GM18505 (cell line): ENCODE measurements around the gene WWP2.

Source experiments
- ATAC-seq: cut with Tn5 transposase; IDR thresholded peaks from one replicate; pipeline ENCODE4 v1.9.1; 2021; ENCODE audit not compliant: unreplicated experiment
- POLR2A ChIP-seq: IDR thresholded peaks from 4 replicates; pipeline ENCODE4 v1.6.1; 2011; ENCODE audit warnings: borderline replicate concordance; ENCODE audit not compliant: insufficient read depth, insufficient read length; ENCODE audit errors: extremely low read depth

The WWP2 gene

DNA sequence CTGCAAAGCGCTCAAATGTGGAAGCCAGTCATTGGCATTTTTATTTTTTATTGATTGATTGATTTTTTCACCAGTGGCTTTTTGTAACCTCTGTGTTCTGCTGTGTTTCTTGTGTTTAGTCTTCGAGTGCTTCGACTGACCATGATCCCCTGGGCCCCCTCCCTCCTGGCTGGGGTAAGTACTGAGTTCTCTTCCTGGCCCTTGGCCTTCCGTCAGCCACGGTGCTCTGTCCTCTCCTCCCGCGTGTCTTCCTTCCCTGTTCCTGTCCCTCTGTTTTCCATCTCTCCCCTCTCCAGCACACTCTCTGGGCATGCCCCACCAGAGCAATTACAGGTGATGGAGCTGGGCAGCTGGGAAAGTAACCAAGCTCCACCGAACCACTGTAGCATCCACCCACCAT is 163.2 kb downstream of the WWP2 start:
- no peak for ATAC-seq
- TF ChIP-seq POLR2A, result no peak

DNA sequence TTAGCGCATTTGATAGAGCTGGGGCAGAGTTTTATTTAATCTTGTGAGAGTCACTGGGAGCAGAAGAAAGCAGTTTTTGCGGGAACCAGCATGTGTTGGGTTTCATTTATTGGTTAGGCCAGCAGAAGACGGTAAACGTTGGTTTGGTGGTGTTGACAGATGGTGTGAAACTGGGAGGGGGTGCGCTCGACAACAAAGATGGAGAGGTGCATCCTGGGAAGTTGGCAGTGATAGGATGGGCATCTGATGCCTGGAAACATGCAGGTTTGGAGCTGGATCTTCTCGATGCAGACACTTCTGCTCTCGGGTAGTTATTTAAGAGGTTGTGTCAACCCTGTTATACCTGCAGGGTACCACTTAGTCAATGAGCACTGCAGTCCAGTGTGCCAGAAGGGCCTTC is 164.1 kb downstream of the WWP2 start:
- no peak for ATAC-seq
- TF ChIP-seq POLR2A, result no peak

DNA sequence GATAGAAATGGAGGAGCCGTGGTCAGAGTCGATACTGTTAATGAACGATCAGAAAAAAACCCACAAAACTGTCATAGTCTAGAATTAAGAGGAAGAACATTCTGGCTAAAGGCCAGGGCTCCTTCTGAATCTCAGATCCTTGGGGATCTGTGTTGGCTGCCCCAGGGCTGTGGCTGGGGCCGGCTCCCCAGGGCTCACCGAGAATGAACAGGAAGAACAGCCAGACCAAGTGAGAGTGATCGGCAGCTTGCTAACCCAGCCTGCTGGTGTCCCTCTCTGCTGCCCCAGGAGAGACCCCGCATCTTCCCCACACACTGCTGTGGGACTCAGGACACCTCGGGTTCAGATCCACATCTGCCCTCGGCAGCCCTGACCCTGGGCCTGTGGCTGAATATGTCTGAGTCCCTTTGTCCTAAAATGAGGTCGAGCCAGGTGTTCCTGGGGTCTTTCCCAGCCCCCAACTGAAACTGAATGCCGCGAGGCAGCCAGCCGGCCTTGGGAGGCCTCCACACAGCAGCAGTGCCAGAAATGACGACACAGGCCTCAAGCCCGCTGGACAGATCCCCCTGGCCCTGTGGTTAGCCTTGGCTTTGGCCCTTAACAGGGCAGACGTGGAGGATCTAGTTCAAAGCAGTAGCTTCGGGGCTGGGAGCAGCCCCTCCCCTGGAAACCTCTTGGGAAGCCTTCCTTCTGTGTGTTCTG is 165.1 kb downstream of the WWP2 start:
- no peak for ATAC-seq
- TF ChIP-seq POLR2A, result no peak

DNA sequence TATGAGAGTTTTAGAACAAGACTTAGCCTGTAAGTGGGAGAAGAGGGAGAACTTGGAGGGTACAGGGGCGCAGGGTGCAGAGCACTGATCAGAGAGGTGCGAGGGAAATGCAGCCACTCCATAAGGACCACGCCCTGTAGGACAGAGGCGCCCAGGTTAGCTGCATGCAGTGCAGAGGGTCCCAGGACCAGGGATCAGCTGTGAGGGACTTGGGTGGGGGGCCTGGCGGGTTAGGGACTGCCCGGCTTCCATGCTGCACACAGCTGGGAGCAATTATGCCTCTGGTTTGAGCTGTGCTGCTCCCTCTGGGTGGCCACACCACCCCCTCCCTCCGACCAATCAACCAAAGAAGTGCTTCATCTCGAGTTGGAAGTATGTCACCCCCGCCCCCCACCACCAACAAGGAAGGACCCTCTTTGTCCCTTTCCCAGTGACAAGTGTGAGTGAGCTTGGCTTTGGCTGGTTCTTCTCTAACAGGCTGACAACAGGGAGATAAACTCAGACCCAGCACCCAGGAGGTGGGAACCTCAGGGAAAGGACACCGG is 166.8 kb downstream of the WWP2 start:
- TF ChIP-seq POLR2A, result no peak
- ATAC-seq, result no peak

DNA sequence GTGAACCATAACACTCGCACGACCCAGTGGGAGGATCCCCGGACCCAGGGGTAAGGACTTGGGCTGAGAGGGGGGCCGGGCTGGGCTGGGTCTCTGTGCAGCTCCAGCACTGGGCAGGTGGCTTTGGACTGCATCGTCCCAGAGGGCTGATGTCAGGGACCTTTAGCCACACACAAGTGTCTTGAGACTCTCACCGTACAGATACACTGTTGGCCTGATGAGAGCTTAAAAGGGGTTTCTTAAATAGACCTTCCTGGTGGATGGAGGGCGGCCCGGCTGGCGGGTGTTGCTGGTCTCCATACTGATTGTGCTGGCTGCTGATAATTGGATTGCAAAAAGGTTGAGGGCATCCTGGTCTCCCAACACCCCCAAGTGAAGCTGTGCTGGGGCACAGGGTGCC is 167.3 kb downstream of the WWP2 start:
- no peak for ATAC-seq
- TF ChIP-seq POLR2A, result no peak

DNA sequence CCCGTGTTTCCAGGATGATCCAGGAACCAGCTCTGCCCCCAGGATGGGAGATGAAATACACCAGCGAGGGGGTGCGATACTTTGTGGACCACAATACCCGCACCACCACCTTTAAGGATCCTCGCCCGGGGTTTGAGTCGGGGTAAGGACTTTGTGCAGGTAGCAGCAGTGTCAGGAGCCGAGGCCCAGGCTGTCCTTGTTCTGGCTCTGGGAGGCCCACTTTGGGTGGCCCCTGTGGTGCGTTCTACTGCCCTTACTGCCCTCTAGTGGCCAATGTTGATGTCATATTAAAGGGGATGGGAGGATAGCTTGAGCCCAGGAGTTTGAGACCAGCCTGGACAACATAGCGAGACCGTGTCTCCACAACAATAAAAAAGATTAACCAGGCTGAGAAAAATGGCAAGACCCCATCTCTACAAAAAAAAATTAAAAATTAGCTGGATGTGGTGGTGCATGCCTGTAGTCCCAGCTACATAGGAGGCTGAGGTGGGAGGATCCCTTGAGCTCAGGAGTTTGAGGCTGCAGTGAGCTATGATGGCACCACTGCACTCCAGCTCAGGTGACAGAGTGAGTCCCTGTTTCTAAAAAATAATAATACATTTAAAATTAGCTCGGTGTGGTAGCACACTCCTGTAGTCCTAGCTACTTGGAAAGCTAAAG is 168.1 kb downstream of the WWP2 start:
- ATAC-seq, result no peak
- TF ChIP-seq POLR2A, result no peak

DNA sequence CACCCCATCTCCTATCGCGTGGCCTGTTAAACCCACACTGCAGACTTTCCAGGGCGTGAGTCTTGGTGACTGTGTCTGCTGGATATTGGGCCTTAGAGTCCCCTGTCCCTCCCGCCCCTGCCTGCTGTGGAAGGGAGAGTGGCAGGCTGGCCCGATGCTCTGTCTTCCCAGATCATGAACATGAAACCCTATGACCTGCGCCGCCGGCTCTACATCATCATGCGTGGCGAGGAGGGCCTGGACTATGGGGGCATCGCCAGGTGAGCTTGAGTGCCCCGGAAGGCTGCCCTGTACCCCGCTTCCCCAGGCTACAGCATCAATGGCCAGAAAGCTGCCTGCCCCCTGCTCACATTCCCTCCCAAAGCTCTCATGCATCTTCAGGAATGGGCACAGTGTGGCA is 169.5 kb downstream of the WWP2 start:
- no peak for TF ChIP-seq POLR2A
- ATAC-seq, result no peak

DNA sequence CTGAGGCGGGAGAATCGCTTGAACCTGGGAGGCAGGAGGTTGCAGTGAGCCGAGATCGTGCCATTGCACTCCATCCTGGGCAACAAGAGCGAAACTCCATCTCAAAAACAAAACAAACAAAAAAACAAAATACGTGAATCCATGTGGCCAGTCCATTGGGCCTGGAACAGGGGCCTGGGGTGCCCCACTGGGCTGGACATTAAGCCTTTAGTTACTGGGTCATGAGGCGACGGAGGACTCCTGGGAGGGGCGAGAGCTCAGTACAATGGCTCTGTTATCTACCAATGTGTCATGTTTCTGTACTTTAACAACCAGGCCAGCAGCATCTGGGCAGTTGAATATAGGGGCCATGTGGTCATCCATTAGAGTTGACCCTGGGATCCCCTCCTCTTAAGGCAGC is 170.1 kb downstream of the WWP2 start:
- TF ChIP-seq POLR2A, result no peak
- ATAC-seq, result no peak

DNA sequence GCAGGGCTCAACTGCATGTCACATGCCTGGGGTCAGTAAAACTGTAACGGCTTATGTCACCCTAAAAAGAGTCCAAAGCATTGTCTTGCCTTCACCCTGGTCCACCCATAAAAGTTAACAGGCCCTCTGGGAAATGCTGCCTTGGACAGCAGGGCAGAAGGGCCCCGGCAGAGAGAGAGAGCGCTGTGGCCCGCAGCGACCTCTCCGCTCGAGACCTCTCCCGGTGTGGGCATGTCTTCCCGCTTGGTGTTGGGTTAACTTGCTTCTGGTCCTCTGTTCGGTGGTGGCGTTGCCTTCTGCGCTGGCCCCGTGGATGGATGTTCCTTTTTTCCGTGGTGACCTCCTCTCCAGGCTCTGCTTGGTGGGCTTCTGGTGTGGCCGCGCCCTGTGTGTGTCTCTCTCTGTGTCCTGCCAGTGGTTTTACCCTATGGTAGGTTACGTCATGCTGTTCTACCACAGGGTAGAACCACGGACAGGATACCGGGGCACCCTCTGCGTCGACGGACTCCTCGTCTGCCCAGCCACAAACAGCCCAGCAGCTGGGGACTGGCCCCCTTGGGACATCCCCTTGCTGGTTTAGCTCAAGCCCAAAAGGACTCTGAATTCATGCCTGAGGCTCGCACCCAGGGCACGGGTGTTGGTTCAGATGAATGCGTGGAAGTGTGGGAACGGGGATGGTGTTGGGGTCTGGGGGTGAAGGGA is 170.7 kb downstream of the WWP2 start:
- no peak for TF ChIP-seq POLR2A
- ATAC-seq, result no peak

DNA sequence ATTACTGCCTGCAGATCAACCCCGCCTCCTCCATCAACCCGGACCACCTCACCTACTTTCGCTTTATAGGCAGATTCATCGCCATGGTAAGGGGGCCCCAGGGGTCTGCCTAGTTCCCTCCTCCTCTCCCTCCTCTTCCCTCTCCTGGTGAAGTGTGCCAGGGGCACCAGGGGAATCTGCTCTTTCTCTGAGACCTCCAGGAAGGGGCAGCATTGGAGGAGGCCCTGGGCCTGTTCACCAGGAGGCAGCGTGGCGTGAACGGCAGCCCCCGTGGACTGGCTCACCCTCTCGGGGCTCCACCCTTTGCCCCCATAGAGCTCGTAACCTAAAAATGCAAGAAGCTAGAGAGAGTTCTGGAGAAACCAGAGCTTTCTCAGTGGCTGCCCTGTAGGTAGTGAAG is 171.9 kb downstream of the WWP2 start:
- TF ChIP-seq POLR2A, result no peak
- ATAC-seq, result no peak

DNA sequence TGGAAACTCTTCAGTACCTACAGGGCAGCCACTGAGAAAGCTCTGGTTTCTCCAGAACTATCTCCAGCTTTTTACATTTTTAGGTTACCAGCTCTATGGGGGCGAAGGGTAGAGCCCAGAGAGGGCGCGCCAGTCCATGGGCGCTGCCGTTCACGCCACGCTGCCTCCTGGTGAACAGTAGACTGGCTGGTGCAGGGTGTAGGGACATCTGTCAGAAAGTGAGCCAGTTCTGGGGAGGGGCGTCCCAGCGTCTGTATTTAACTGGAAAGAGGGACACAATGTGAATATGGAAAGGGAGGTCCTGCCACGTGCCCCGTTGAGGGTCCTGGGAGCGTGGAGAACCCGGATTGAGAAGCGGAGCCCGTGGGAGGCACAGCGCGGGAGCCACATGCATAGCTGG is 172.6 kb downstream of the WWP2 start:
- no peak for ATAC-seq
- TF ChIP-seq POLR2A, result no peak

DNA sequence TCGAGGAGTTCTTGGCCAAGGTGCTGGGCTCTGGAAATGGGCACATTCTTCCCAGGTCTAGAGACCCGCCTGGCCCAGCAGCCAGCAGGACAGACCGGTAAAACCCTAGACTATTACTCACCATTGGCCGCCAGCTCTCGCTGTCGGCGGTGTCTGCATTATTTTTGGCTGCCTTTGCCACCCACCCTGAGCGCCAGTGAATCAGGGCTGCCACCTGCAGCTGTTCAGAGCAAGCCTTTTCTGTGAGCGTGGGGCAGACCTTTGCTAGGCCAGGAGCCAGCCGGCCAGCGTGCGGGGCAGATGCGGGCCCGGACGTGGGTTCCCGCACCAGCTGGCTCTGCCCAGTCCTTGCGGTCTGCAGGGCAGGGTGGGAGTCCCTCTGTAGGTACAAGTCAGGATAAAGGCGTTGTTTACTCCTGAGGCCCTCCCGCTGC is 173.2 kb downstream of the WWP2 start:
- ATAC-seq, result no peak
- TF ChIP-seq POLR2A, result no peak

DNA sequence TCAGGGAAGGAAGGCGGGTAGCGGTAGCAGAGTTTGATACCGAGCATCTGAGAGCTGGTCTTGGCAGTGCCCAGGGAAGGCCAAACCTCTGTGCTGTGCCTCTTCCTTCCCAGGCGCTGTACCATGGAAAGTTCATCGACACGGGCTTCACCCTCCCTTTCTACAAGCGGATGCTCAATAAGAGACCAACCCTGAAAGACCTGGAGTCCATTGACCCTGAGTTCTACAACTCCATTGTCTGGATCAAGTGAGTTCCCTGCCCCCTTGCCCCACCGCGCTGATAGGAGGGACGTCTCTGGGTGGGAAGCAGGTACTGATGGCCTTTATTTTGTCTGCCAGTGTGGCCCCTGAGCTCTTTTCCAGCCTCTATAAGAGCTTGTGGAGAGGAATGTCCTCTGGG is 173.6 kb downstream of the WWP2 start:
- ATAC-seq, result no peak
- TF ChIP-seq POLR2A, result no peak

DNA sequence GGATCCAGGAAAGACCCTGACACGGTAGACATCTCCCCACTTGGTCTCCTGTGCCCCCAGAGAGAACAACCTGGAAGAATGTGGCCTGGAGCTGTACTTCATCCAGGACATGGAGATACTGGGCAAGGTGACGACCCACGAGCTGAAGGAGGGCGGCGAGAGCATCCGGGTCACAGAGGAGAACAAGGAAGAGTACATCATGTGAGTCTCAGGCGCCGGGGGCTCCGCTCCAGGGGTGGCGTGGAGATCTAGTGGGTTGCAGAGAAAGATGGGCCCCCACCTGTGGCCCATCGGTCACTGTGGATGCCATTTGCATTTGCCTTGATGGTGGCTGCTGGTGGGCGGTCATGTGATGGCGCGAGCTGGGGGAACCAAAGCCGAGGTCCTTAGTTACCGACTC is 174.1 kb downstream of the WWP2 start:
- ATAC-seq, result no peak

More for the DNA sequence above, 174.1 kb downstream of the WWP2 start:
- TF ChIP-seq POLR2A, result no peak
